ENCODE data around the gene RCAN3.

RCAN3 gene

GRCh38 chr1:24555591-24556413, 53.2 kb downstream of the RCAN3 start, which contains the start of gene NCMAP:
TSS of gene NCMAP (plus strand) at chr1:24556087. CDS start at chr1:24595431, 39,344 bp downstream.
- peak within 1 kb of the TSS; percentile 70 for H3K27ac ChIP-seq
- peak; percentile 41 for TF ChIP-seq CTCF (conservative IDR thresholded peaks at IDR 0.05)

GRCh38 chr1:24556414-24556795, 53.8 kb downstream of the RCAN3 start:
- TF ChIP-seq CTCF (conservative IDR thresholded peaks at IDR 0.05), result no peak
- peak overlapping the region; percentile 70 for H3K27ac ChIP-seq

GRCh38 chr1:24557220-24557619, 54.6 kb downstream of the RCAN3 start:
- H3K27ac ChIP-seq, result peak overlapping the region; percentile 82; the same call in 1 of the 2 replicates
- no peak for TF ChIP-seq CTCF (conservative IDR thresholded peaks at IDR 0.05)

GRCh38 chr1:24557711-24558131, 55.1 kb downstream of the RCAN3 start:
- peak overlapping the region; percentile 82 for H3K27ac ChIP-seq
- TF ChIP-seq CTCF (conservative IDR thresholded peaks at IDR 0.05), result no peak

- H3K27ac ChIP-seq, result peak overlapping the region; percentile 82
- no peak for TF ChIP-seq CTCF (conservative IDR thresholded peaks at IDR 0.05)
Measured at GRCh38 chr1:24558455-24558854, 55.8 kb downstream of the RCAN3 start.

- TF ChIP-seq CTCF (conservative IDR thresholded peaks at IDR 0.05), result no peak
- peak overlapping the region; percentile 82 for H3K27ac ChIP-seq
Measured at GRCh38 chr1:24558902-24559791, 56.5 kb downstream of the RCAN3 start.

GRCh38 chr1:24560361-24560760, 57.7 kb downstream of the RCAN3 start:
- no peak for TF ChIP-seq CTCF (conservative IDR thresholded peaks at IDR 0.05)
- H3K27ac ChIP-seq, result peak overlapping the region; percentile 82

Data from VCaP (cell line).